ENCODE data around the gene CBLN1. TPM values are rescaled to one million over a fixed set of nuclear protein-coding genes. Genes with fewer than 3 reads are reported as not detected.

Gene CBLN1
- total and polyA plus RNA-seq, 9 of the 15 experiments (the other 6 are each of a cell fraction or from before 2014, with no cell fraction given): not detected

DNA sequence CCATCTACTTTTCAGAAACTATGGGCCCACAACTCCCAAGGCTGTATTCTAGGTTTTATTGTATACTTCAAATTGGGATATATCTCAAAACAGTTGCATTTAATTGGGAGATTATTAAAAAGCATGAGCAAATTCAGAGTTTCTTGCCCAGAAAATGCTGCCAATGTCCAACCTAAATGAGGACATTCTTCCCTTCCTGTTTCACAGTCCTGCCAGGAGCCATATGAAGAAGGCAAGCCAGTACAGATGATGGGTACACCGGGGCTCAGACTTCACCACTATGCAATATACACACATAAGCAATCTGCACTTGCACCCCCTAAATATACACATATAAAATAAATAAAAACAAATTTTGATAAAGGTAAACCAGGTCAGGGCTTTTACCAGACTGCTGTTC is 34.0 kb upstream of the CBLN1 start:
- FAIRE-seq: no peak
- Histone ChIP-seq H3K36me3 (ENCODE audit: control insufficient read depth, insufficient read depth, low read length) (no peaks in the 10 kb centered on the region), H3K79me2 (ENCODE audit: control insufficient read depth, insufficient read depth, low read length) (no peaks in the 10 kb centered on the region), H3K27ac (ENCODE audit: extremely low read depth, low read depth, low read length) (no peak overlapping the region), H3K27me3 (ENCODE audit: control insufficient read depth in 2 of 2, insufficient read depth in 2 of 2, low read length in 2 of 2) (no peaks in the 10 kb centered on the region), H3K4me1 (replicated peaks in 1 of 2; ENCODE audit: control insufficient read depth in 2 of 2, insufficient read depth in 2 of 2, low read length in 2 of 2) (no peaks in the 10 kb centered on the region), H4K20me1 (replicated peaks; ENCODE audit: control insufficient read depth, insufficient read depth, low read length) (no peaks in the 10 kb centered on the region), H3K9me1 (ENCODE audit: control insufficient read depth, insufficient read depth, low read length) (no peaks in the 10 kb centered on the region), H3K4me2 (ENCODE audit: insufficient read depth, low read length) (no peak overlapping the region), H3K9me3 (replicated peaks; ENCODE audit: control insufficient read depth, insufficient read depth, low read depth, low read length) (no peaks in the 10 kb centered on the region), H3K9ac (ENCODE audit: insufficient read depth in 1 of 2, low read depth in 2 of 2, low read length in 2 of 2) (no peak overlapping the region), H3K4me3 (no peak overlapping the region), H2AFZ (ENCODE audit: low read depth, low read length) (no peak overlapping the region)
- ChIA-PET POLR2A (no interaction called here), CTCF (ENCODE audit: low intra/inter-chr PET ratio) (no interaction called here)
- DNase-seq (ENCODE audit: extremely low read depth in 1 of 4, low spot score in 3 of 4): no peak
- 0% methylated on average over 1 of the region's 1 CpG for WGBS (ENCODE audit: insufficient coverage, low coverage, missing lambda C conversion rate)
- no peak for TF ChIP-seq MCM5 (IDR thresholded peaks at IDR 0.05; ENCODE audit: low read depth)
- TF ChIP-seq HMG20B (CRISPR knock-in tag; IDR thresholded peaks at IDR 0.05): no peak
- TF ChIP-seq POLR2B (IDR thresholded peaks at IDR 0.05; ENCODE audit: low read depth, partially characterized antibody): no peak
- TF ChIP-seq CREB3L1 (IDR thresholded peaks at IDR 0.05; ENCODE audit: borderline replicate concordance, low read depth): no peak
- TF ChIP-seq DEAF1 (CRISPR knock-in tag; IDR thresholded peaks at IDR 0.05): no peak
- TF ChIP-seq CTBP1 (IDR thresholded peaks at IDR 0.05; ENCODE audit: borderline replicate concordance): no peak
- intact Hi-C loops (cut with micrococcal nuclease): no loop called here
- in situ Hi-C loops (cut with MboI): no loop called here
- no peak for ATAC-seq
- no TSS peak for BruUV-seq (replicated peaks)
